Measurements from ENCODE around the gene GSG1L.

DNA sequence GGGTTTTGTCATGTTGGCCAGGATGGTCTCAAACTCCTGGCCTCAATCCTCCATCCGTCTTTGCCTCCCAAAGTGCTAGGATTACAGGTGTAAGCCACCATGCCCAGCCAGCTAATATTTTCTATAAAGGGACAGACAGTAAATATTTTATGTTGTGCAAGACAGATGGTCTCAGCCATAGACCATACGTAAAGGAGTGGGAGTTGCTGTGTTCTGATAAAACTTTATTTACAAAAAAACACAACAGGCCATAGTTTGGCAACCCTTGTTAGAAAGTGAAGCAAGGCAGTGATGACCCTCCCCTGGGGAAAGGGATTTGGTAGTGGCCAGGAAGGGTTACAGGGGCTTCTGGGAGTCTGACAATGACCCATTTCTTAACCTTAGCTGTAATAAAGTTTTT is 119.7 kb downstream of the GSG1L start:
- TF ChIP-seq POLR2A (IDR thresholded peaks at IDR 0.05; ENCODE audit: low read length) = no peak
- no peak for TF ChIP-seq GATA1 (IDR thresholded peaks at IDR 0.05; ENCODE audit: low read depth, low read length)

Data from erythroblast (primary cell).